ENCODE data around the gene CRYGN. TPM values are rescaled to one million over a fixed set of nuclear protein-coding genes. Genes with fewer than 3 reads are reported as not detected.

CRYGN gene
- total and polyA plus RNA-seq, 2 of the 13 experiments (the other 11 are each of a cell fraction or from before 2014, with no cell fraction given): 0.11 TPM; not detected in 1

DNA sequence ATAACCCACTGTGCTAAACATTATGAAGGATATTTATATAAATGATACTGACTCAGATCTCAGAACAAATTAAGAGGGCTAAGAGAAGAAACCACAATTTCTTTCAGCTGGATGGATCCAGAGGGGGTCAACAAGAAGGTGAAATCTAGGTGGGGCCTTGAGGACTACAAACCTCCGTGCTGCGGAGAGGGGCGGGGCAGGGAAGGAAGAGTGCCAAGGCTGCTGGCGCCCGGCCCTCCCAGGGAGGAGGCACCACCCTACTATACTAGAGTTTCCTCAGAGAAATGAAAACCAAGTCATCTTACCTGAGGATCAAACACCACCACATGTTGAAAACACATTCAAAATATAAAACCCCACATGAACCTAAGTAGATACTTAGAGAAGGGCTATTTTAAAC, 29.3 kb upstream of the CRYGN start:
- intact Hi-C loops (cut with micrococcal nuclease; ENCODE audit: unreplicated experiment): no loop called here
- DNase-seq (ENCODE audit: low spot score): no peak
- H3K4me3 ChIP-seq (replicated peaks in 1 of 3; ENCODE audit: insufficient read depth in 1 of 3, low read depth in 2 of 3, low read length in 3 of 3): no peak overlapping the region
- TF ChIP-seq ZNF776 (CRISPR knock-in tag; IDR thresholded peaks at IDR 0.05) (no peak), HINFP (CRISPR knock-in tag; IDR thresholded peaks at IDR 0.05; ENCODE audit: low read depth) (no peak), AKNA (CRISPR knock-in tag; IDR thresholded peaks at IDR 0.05; ENCODE audit: borderline replicate concordance) (no peak), PATZ1 (CRISPR knock-in tag; IDR thresholded peaks at IDR 0.05) (no peak), AKAP8 (CRISPR knock-in tag; IDR thresholded peaks at IDR 0.05) (no peak)
- TF ChIP-seq, protein P1, sequence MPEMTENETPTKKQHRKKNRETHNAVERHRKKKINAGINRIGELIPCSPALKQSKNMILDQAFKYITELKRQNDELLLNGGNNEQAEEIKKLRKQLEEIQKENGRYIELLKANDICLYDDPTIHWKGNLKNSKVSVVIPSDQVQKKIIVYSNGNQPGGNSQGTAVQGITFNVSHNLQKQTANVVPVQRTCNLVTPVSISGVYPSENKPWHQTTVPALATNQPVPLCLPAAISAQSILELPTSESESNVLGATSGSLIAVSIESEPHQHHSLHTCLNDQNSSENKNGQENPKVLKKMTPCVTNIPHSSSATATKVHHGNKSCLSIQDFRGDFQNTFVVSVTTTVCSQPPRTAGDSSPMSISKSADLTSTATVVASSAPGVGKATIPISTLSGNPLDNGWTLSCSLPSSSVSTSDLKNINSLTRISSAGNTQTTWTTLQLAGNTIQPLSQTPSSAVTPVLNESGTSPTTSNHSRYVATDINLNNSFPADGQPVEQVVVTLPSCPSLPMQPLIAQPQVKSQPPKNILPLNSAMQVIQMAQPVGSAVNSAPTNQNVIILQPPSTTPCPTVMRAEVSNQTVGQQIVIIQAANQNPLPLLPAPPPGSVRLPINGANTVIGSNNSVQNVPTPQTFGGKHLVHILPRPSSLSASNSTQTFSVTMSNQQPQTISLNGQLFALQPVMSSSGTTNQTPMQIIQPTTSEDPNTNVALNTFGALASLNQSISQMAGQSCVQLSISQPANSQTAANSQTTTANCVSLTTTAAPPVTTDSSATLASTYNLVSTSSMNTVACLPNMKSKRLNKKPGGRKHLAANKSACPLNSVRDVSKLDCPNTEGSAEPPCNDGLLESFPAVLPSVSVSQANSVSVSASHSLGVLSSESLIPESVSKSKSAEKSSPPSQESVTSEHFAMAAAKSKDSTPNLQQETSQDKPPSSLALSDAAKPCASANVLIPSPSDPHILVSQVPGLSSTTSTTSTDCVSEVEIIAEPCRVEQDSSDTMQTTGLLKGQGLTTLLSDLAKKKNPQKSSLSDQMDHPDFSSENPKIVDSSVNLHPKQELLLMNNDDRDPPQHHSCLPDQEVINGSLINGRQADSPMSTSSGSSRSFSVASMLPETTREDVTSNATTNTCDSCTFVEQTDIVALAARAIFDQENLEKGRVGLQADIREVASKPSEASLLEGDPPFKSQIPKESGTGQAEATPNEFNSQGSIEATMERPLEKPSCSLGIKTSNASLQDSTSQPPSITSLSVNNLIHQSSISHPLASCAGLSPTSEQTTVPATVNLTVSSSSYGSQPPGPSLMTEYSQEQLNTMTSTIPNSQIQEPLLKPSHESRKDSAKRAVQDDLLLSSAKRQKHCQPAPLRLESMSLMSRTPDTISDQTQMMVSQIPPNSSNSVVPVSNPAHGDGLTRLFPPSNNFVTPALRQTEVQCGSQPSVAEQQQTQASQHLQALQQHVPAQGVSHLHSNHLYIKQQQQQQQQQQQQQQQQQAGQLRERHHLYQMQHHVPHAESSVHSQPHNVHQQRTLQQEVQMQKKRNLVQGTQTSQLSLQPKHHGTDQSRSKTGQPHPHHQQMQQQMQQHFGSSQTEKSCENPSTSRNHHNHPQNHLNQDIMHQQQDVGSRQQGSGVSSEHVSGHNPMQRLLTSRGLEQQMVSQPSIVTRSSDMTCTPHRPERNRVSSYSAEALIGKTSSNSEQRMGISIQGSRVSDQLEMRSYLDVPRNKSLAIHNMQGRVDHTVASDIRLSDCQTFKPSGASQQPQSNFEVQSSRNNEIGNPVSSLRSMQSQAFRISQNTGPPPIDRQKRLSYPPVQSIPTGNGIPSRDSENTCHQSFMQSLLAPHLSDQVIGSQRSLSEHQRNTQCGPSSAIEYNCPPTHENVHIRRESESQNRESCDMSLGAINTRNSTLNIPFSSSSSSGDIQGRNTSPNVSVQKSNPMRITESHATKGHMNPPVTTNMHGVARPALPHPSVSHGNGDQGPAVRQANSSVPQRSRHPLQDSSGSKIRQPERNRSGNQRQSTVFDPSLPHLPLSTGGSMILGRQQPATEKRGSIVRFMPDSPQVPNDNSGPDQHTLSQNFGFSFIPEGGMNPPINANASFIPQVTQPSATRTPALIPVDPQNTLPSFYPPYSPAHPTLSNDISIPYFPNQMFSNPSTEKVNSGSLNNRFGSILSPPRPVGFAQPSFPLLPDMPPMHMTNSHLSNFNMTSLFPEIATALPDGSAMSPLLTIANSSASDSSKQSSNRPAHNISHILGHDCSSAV (CRISPR knock-in tag; IDR thresholded peaks at IDR 0.05; ENCODE audit: borderline replicate concordance): no peak

More for the DNA sequence above, 29.3 kb upstream of the CRYGN start:
- Histone ChIP-seq H4K20me1 (ENCODE audit: insufficient read depth, low read length) (peaks cover 3% of the 10 kb centered on the region; the same call in 1 of the 2 replicates), H3K36me3 (replicated peaks in 1 of 2; ENCODE audit: control insufficient read depth in 1 of 2, insufficient read depth in 2 of 2, low read length in 2 of 2) (peaks cover 18 to 67% of the 10 kb centered on the region in 2 experiments), H3K4me2 (ENCODE audit: low read depth, low read length) (no peak overlapping the region), H3K9ac (ENCODE audit: insufficient read depth, low read depth, low read length) (no peak overlapping the region), H3K9me3 (ENCODE audit: low read length) (no peaks in the 10 kb centered on the region), H3K4me1 (ENCODE audit: insufficient read depth, low read length) (no peaks in the 10 kb centered on the region), H3K27me3 (ENCODE audit: control insufficient read depth in 1 of 2, insufficient read depth in 2 of 2, low read length in 2 of 2) (no peaks in the 10 kb centered on the region), H3K79me2 (ENCODE audit: insufficient read depth, low read length) (no peaks in the 10 kb centered on the region), H2AFZ (ENCODE audit: low read length) (no peak overlapping the region), H3K27ac (ENCODE audit: extremely low read length, insufficient read depth, low read length) (no peak overlapping the region)
- no TSS peak for BruUV-seq (replicated peaks)
- ATAC-seq: no peak
- in situ Hi-C loops (cut with HindIII; ENCODE audit: extremely low pct_ligation_motif_present, low pct_unique_long_range_greater_than_20kb): no loop called here
- FAIRE-seq: no peak
- CTCF ChIA-PET (ENCODE audit: low intra/inter-chr PET ratio, low total read pairs): no interaction called here
- 94% methylated on average over 5 of the region's 5 CpGs for WGBS (ENCODE audit: low lambda C conversion rate)
- POLR2A ChIA-PET: no interaction called here
